Epithelial cell of proximal tubule (primary cell): Measurements from ENCODE around the gene OCIAD2. TPM values are rescaled to one million over a fixed set of nuclear protein-coding genes. Genes with fewer than 3 reads are reported as not detected.
"Not testable (repeated sequence)": the region's sequence is repeated elsewhere in the genome, so short reads cannot be mapped to it uniquely, and the experiment has no call there.

Experiments used
- DNase-seq: peaks from one replicate; pipeline ENCODE4 v3.0.0-alpha.2; 2011; ENCODE audit warnings: low read depth
- H3K4me3 ChIP-seq: 2 replicates; pipeline ENCODE4 v1.5.1; 2011; ENCODE audit warnings: low read depth, mild to moderate bottlenecking, low read length
- total RNA-seq: library from RNA; depleted of rRNA; stranded (reverse); fragments of >200 nt; gene quantifications from 2 replicates; pipeline ENCODE4 v1.2.3, GENCODE V29; 2015
- TF ChIP-seq, protein P1 (sequence below): conservative IDR thresholded peaks from 2 replicates; pipeline ENCODE4 v1.5.1; 2012; ENCODE audit warnings: low read depth, mild to moderate bottlenecking, low read length

Gene OCIAD2
- total RNA-seq, 1 donor from 2014 or later, result 164 TPM

DNA sequence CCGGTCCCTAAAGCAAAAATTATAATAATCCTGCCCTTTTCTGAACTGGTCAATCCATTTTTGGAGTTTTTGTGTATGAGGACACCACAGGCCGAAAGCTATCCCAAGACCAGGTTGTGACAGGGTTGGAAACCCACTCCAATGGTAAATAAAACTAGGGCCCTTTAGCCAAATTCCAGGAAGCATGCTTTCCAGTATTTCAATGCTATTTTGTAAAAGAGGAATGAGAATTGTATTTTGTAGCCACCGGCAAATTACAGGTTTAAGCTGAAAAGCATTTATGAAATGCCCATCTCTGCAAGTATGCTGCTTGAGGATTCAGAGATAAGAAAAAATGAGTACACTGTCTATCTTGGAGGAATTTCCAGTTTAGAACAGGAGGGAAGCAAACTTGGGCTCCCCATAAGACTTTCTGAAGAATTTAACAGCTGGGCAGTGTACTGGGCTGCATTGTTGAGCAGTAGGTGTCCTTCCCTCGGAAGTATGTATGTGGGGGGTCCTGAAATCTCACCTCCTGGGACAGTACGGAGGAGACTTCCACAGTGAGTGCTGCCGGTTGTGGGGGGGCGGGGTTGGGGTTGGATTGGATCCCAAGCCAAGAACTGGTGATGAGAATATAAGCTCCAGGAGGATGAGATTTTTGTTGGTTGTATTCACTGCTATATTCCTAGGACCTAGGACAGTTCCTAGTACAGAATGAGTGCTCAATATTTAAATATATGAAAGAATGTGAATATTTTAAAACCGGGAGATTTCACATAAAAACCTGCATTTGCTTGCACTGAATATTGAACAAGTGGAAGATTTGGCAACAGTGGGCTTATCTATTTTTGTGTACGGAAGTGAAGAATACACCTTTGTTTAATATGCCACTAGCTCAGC is 26.8 kb downstream of the OCIAD2 start:
- TF ChIP-seq, protein P1, sequence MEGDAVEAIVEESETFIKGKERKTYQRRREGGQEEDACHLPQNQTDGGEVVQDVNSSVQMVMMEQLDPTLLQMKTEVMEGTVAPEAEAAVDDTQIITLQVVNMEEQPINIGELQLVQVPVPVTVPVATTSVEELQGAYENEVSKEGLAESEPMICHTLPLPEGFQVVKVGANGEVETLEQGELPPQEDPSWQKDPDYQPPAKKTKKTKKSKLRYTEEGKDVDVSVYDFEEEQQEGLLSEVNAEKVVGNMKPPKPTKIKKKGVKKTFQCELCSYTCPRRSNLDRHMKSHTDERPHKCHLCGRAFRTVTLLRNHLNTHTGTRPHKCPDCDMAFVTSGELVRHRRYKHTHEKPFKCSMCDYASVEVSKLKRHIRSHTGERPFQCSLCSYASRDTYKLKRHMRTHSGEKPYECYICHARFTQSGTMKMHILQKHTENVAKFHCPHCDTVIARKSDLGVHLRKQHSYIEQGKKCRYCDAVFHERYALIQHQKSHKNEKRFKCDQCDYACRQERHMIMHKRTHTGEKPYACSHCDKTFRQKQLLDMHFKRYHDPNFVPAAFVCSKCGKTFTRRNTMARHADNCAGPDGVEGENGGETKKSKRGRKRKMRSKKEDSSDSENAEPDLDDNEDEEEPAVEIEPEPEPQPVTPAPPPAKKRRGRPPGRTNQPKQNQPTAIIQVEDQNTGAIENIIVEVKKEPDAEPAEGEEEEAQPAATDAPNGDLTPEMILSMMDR, result no peak
- DNase-seq, result no peak
- H3K4me3 ChIP-seq, result no peak overlapping the region

DNA sequence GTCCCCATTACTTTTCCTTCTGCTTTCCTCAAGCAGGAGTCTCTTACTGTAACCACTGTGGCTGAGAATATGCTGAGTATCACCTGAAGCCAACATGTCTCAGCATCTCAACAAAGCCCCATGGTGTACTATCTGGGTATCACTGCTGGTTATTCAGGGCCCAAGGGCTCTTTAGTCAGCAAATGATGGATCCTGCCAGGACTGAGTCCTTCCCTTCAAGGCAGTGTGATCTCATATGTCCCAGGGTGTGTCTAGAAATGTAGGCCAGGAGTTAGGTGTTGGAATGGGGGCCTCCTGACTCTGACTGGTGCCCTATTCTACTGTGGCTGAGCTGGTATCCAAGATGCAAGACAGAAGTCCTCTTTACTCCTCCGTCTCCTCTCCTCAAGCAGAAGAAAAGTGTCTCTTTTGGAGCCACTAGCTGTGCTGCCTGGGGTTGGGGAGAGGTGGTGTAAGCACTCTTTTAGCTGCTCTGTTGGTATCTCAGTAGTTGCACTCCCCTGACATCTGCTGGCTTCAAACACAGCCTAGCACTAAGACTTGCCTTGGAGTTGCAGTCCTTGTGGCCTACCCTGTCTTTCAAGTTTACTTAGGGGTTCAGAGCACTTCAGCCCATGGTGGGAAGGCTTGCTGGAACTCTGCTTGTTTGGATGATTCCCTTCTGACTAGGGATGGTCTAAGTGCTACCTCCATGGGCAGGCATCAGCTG is 28.6 kb downstream of the OCIAD2 start:
- TF ChIP-seq, protein P1, result no peak
- no peak overlapping the region for H3K4me3 ChIP-seq
- no peak for DNase-seq

DNA sequence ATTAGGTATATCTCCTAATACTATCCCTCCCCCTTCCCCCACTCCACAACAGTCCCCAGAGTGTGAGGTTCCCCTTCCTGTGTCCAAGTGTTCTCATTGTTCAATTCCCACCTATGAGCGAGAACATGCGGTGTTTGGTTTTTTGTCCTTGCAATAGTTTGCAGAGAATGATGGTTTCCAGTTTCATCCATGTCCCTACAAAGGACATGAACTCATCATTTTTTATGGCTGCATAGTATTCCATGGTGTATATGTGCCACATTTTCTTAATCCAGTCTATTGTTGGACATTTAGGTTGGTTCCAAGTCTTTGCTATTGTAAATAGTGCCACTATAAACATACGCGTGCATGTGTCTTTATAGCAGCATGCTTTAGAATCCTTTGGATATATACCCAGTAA is 41.9 kb downstream of the OCIAD2 start:
- not testable (repeated sequence) for DNase-seq

DNA sequence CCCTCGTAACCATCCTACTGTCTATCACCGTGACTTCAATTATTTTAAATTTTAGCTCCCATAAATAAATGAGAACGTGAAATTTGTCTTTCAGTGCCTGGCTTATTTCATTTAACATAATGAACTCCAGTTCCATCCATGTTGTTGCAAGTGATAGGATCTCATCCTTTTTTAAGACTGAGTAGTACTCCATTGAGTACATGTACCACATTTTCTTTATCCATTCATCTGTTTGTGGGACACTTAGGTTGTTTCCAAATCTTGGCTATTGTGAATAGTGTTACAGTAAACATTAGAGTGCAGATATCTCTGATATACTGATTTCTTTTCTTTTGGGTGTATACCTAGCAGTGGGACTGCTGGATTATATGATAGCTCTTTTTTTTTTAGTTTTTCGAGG is 42.8 kb downstream of the OCIAD2 start:
- TF ChIP-seq, protein P1, result no peak
- no peak for DNase-seq
- H3K4me3 ChIP-seq, result no peak overlapping the region

More for the DNA sequence above, 41.9 kb downstream of the OCIAD2 start:
- not testable (repeated sequence) for H3K4me3 ChIP-seq

DNA sequence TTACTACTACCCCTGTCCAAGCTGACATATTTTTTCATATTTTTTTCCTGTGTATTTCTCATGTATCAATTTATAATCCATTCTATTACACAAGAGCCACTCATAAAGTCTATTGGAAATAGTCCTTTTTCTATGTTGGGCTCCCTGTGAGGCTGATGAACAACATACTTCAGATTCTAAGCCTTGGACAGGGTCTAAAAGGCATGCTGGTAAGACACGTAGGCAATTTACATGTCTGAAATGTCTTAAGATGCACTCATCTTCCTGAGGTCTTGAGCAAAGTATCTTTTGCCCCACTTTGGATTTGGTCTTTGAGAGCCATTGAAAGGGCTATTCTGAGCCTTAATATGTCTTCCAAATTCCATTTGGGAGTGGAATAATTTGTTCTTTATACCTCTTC is 43.9 kb downstream of the OCIAD2 start:
- no peak overlapping the region for H3K4me3 ChIP-seq
- DNase-seq, result no peak
- TF ChIP-seq, protein P1, result no peak

DNA sequence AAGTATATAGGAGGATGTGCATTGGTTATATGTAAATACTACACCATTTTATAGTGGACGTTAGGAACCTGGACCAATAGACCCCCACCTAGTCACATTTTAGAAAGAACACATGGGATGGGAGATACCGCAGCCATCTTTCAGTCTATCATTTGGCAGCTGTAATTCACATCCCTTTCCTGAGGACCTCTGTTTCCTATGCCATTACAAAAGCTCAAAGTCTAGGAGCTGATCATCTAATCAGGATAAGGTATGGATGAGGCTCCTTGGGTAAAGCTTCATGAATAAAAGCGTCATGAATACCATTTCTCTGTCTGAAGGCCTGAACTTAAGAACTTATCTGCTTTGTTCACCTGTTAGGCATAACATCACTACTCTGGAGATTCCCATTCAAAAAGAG is 44.5 kb downstream of the OCIAD2 start:
- no peak for DNase-seq
- TF ChIP-seq, protein P1, result no peak
- H3K4me3 ChIP-seq, result no peak overlapping the region

DNA sequence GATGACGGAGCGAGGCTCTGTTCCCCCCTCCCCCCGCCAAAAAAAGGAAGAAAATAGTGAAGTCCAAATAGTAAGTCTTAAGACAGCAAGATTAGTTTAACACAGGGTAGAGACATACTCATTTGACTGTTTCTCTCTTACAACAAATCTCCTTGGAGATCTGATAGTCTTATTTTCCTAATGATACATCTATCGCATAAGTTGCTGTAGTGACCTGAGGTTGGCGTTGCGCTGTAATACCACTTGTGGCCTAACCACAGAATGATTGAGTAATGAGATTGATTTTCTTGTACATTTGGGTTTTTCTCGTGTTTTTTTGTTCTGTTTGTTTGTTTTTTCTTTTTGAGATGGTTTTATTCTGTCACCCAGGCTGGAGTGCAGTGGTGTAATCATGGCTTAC is 48.4 kb downstream of the OCIAD2 start:
- no peak overlapping the region for H3K4me3 ChIP-seq
- DNase-seq, result no peak
- TF ChIP-seq, protein P1, result no peak
